ENCODE data around the gene SEMA4D. TPM values are rescaled to one million over a fixed set of nuclear protein-coding genes. Genes with fewer than 3 reads are reported as not detected.

SEMA4D gene
- total and polyA plus RNA-seq, 2 of the 13 experiments (the other 11 are each of a cell fraction or from before 2014, with no cell fraction given): 0.13 to 0.16 TPM

GRCh38 chr9:89318123-89319014 lies 179.5 kb downstream of the SEMA4D start, which contains the start of gene SECISBP2 (continued):
- peak; percentile 88 for TF ChIP-seq MED8 (CRISPR knock-in tag; IDR thresholded peaks at IDR 0.05; ENCODE audit: insufficient replicate concordance)
- no peak for TF ChIP-seq ZNF260 (CRISPR knock-in tag; IDR thresholded peaks at IDR 0.05; ENCODE audit: borderline replicate concordance, low read depth)
- peak; percentile 94; the same call in 1 of the 2 replicates for TF ChIP-seq DNMT1 (CRISPR knock-in tag; IDR thresholded peaks at IDR 0.05)
- peak; percentile 82; the same call in 1 of the 2 replicates for TF ChIP-seq ZNF709 (CRISPR knock-in tag; IDR thresholded peaks at IDR 0.05)
- TF ChIP-seq JDP2 (CRISPR knock-in tag; IDR thresholded peaks at IDR 0.05; ENCODE audit: borderline replicate concordance): no peak; the same call in 1 of the 2 replicates
- no peak for TF ChIP-seq SSRP1 (CRISPR knock-in tag; IDR thresholded peaks at IDR 0.05)
- no peak for TF ChIP-seq RBAK (CRISPR knock-in tag; IDR thresholded peaks at IDR 0.05)
- 0 out of 2 replicates have a peak, but pooled peaks have one; percentile 82 for TF ChIP-seq ZSCAN20 (CRISPR knock-in tag; IDR thresholded peaks at IDR 0.05; ENCODE audit: borderline replicate concordance)
- TF ChIP-seq ZNF33A (CRISPR knock-in tag; IDR thresholded peaks at IDR 0.05; ENCODE audit: borderline replicate concordance): no peak
- TF ChIP-seq ZNF33B (CRISPR knock-in tag; IDR thresholded peaks at IDR 0.05): peak; percentile 90
- TF ChIP-seq TERF1 (CRISPR knock-in tag; IDR thresholded peaks at IDR 0.05): no peak
- TF ChIP-seq TOPORS (CRISPR knock-in tag; IDR thresholded peaks at IDR 0.05): peak; percentile 86; the same call in 1 of the 2 replicates
- 0 out of 2 replicates have a peak, but pooled peaks have one; percentile 40 for TF ChIP-seq ZFP1 (CRISPR knock-in tag; IDR thresholded peaks at IDR 0.05)
- no peak for TF ChIP-seq RERE (CRISPR knock-in tag; IDR thresholded peaks at IDR 0.05; ENCODE audit: low read depth)
- TF ChIP-seq ARNT (IDR thresholded peaks at IDR 0.05): no peak
- no peak for TF ChIP-seq FOXM1 (CRISPR knock-in tag; IDR thresholded peaks at IDR 0.05)
- peak; percentile 57 for TF ChIP-seq NFYC (CRISPR knock-in tag; IDR thresholded peaks at IDR 0.05)
- TF ChIP-seq NCOA2 (CRISPR knock-in tag; IDR thresholded peaks at IDR 0.05): peak; percentile 54
- no peak for TF ChIP-seq ZNF10 (CRISPR knock-in tag; IDR thresholded peaks at IDR 0.05; ENCODE audit: borderline replicate concordance, low read depth)
- peak; percentile 99 for TF ChIP-seq YEATS4 (CRISPR knock-in tag; IDR thresholded peaks at IDR 0.05; ENCODE audit: borderline replicate concordance)
- 0 out of 2 replicates have a peak, but pooled peaks have one; percentile 61 for TF ChIP-seq ZNF780A (CRISPR knock-in tag; IDR thresholded peaks at IDR 0.05)
